Bone marrow (tissue), 2 donors: ENCODE results near the gene SPAG16.
"Not testable (repeated sequence)": the region's sequence is repeated elsewhere in the genome, so short reads cannot be mapped to it uniquely, and the experiment has no call there.

Experiments used
- DNase-seq, 2 donors: peaks; one replicate each; lab custom pipeline; 2025; lab: John Stamatoyannopoulos, UW

SPAG16 gene

DNA sequence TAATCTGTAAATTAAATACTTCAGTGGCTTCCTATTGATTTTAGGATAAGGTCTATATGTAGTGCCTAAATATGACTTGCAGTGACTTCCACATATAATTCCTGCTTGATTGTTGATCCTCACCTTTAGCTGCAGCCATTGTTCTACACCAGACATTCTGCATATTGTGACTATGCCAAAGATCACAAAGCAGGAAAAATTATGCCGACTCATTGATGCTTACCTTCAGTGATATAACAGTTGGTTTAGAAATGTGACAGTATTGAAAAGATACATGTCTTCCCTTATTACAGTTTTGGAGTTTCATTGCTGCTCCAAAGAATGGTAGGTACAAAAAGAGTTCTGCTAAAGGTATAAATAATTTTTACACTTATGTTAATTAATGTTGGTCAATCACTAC, 12.3 kb upstream of the SPAG16 start:
- no peak for DNase-seq

- DNase-seq, result no peak
Observed at GRCh38 chr2:213274143-213274542, 10.1 kb upstream of the SPAG16 start.

- DNase-seq, result no peak
Observed at GRCh38 chr2:213275265-213275664, 9.0 kb upstream of the SPAG16 start.

DNA sequence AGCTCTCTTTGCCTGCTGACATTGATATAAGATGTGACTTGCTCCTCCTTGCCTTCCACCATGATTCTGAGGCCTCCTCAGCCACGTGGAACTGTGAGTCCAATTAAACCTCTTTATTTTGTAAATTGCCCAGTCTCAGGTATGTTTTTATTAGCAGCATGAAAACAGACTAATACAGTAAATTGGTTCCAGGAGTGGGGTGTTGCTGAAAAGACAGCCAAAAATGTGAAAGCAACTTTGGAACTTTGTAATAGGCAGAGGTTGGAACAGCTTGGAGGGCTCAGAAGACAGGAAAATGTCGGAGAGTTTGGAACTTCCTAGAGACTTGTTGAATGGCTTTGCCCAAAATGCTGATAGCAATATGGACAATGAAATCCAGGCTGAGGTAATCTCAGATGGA, 7.1 kb upstream of the SPAG16 start:
- not testable (repeated sequence) for DNase-seq

- DNase-seq, result no peak
Observed at GRCh38 chr2:213279116-213279620, 5.1 kb upstream of the SPAG16 start.

- no peak for DNase-seq
Observed at GRCh38 chr2:213279971-213280370, 4.3 kb upstream of the SPAG16 start.

GRCh38 chr2:213281156-213281555, 3.1 kb upstream of the SPAG16 start:
- DNase-seq, result no peak

DNA sequence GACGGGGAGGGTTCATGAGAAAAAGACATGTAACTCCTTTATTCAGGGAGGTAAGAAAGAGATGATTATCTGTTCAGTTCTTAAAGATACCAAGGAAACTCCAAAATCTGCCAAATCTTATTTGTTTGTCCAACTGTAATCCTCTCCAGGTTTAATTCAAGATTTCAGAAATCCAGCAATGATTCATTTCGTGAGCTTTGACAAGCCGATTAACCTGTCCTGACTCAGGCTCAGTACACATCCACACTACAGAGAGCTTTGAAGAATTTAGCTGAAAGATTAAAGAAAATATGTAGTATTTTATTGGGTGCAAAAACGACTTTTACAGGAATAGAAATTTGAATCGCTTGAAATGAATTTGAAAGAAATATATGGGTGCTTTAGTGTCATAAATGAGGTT, 1.1 kb downstream of the SPAG16 start:
- DNase-seq, result no peak

- no peak for DNase-seq
Observed at GRCh38 chr2:213286161-213286560, 1.9 kb downstream of the SPAG16 start.

GRCh38 chr2:213288913-213289700, 4.8 kb downstream of the SPAG16 start:
- no peak for DNase-seq

DNA sequence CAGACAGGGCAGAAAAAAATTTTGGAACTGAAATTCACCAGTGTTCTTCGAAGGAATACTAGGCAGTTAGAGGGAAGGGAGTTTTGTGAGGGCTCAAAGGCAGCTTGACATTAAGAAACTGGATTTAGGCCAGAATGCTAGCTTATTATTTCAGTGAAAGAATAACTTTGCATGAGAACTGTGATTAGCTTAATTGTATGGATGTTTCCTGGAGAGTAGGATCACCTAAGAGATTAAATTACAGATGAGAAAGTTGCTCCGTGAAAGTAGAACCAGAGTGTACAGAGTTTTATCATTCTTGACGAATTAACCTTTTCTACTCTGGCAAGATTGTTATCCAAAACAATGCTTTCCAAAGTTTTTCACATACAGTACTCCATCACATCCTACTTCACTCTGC, 6.2 kb downstream of the SPAG16 start:
- no peak for DNase-seq

- no peak for DNase-seq
Observed at GRCh38 chr2:213296270-213296669, 12.0 kb downstream of the SPAG16 start.

- no peak for DNase-seq
Observed at GRCh38 chr2:213306316-213306942, 22.2 kb downstream of the SPAG16 start.

- peak in 1 of 2 donors; percentile 22 for DNase-seq
Observed at GRCh38 chr2:213315168-213315876, 31.1 kb downstream of the SPAG16 start.

DNA sequence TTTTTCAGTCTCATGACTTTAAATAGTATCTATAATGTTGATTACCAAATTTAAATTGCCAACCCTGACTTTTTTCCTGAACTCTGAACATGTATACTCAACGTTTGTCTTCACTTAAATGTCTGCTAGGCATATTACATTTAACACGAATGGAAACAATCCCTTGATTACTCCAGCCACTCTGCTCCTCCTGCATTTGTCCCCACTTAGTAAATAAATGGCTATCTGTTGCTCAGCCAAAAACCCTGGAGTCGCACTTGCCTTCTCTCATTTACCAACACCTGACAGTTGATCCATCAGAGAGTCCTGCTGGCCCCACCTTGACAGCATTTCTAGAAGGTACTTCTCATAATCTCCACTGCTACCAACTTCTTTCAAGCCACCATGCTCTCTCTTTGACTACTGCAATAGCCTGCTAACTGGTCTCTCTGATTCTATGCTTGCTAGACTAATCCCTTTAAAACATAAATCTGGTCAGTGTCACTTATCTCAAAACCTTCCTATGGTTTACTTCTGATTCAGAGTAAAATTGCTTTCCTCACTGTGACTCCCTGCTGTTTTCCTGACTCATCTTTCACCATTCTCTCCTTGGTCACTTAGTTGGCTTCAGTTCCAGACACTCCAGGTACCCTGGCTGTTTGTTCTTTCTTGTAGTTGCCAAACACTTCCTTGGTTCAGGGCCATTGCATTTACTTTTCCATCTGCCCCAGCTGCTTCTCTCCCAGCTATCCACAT, 31.9 kb downstream of the SPAG16 start:
- no peak for DNase-seq

- DNase-seq, result no peak
Observed at GRCh38 chr2:213317929-213318328, 33.7 kb downstream of the SPAG16 start.

DNA sequence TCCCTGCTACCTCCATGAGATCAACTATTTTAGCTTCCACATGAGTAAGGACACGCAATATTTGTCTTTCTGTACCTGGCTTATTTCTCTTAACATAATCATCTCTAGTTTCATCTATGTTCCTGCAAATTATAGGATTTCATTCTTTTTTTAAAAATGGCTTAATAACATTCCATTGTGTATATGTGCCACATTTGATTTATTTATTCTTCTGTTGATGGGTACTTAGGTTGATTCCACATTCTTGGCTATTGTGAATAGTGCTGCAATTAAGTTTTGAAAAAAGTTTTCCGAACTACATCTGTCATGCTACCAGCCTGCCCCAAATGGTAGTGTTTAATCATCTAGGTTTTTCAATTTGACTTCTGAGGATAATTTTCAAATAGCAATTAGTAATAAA, 36.3 kb downstream of the SPAG16 start:
- no peak for DNase-seq

DNA sequence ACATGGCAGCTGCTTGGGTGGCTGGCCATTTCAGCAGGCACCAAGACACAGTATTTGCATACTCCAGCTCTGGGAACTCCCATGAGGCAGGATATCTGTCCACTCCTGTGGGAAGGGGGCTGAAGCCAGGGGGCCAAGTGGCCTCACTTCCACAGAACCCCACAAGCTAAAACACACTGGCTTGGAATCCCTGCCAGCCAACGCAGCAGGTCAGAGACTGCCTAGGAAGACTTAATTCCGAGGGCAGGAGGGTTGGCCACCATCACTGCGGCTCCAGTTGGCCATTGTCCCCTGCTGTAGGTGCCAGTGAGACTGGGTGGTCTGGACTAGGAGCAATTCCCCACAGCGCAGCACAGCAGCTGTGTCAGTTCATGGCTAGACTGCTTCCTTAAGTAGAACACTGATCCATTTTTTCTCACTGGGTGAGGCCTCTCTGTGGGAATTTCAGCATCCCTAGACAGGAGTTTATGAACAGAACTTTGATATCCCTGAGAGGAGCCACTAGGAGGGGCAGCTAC, 52.0 kb downstream of the SPAG16 start:
- no peak for DNase-seq

DNA sequence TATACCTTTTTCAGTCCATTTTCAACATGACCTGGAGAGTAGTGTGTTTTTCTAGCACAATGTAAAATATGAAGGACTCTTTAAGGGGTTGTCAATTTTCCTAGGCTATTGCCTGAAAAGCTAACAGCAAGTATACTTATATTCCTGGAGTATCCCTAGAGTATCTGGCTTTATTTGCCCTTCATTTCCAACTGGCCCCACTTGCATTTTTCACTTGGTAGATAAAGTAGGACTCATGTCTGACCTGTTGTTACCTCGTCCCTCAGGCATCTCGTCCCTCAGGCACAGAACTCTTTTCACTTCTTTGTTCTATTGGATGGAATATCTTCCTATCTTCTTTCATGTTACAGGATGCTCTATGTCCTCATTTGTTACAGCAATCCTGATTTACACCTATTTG, 69.2 kb downstream of the SPAG16 start:
- no peak for DNase-seq

DNA sequence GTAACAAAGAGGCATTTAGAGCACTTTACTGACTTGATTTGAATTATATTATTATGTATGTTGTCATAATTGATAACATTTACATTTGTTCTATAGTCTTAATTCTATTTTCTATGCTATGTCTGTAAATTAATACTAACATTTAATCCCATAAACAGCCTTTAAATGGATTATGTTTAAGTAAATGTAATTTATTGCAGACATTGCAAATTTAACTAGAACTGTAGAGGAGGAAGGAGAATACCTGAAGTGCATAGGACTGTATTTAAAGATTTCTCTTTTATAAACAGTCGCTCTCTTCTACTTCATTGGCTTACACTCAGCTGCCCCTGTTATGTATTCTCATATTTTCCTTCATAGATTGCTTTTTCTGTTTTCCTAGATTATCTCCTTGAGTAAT, 92.4 kb downstream of the SPAG16 start:
- no peak for DNase-seq

GRCh38 chr2:213407027-213407426, 122.8 kb downstream of the SPAG16 start:
- DNase-seq, result not testable (repeated sequence)
